LNCaP clone FGC (cell line): ENCODE measurements around the gene XRN2.

ENCODE experiments used
- DNase-seq: peaks from one replicate; pipeline ENCODE4 v3.0.0-alpha.2; 2011; ENCODE audit warnings: low read depth
- H3K4me3 ChIP-seq: 2 replicates; pipeline ENCODE4 v1.5.1; 2011; ENCODE audit warnings: mild to moderate bottlenecking, low read depth, low read length, control low read depth
- CTCF ChIP-seq: IDR thresholded peaks from 2 replicates; pipeline ENCODE4 v1.5.1; 2012; ENCODE audit warnings: mild to moderate bottlenecking; ENCODE audit not compliant: control insufficient read depth, insufficient read depth; ENCODE audit errors: extremely low read depth

Gene XRN2

GRCh38 chr20:21373436-21373835, 70.3 kb downstream of the XRN2 start:
- no peak overlapping the region for H3K4me3 ChIP-seq
- DNase-seq = no peak
- TF ChIP-seq CTCF = no peak

- DNase-seq = no peak
- H3K4me3 ChIP-seq = no peak overlapping the region
- no peak for TF ChIP-seq CTCF
Observed at GRCh38 chr20:21376626-21377025, 73.5 kb downstream of the XRN2 start.

- no peak for TF ChIP-seq CTCF
- H3K4me3 ChIP-seq = no peak overlapping the region
- no peak for DNase-seq
Observed at GRCh38 chr20:21377701-21378100, 74.6 kb downstream of the XRN2 start.

- H3K4me3 ChIP-seq = no peak overlapping the region
- TF ChIP-seq CTCF = no peak
- no peak for DNase-seq
Observed at GRCh38 chr20:21378259-21378658, 75.1 kb downstream of the XRN2 start.

GRCh38 chr20:21380711-21381110, 77.6 kb downstream of the XRN2 start:
- TF ChIP-seq CTCF = no peak

GRCh38 chr20:21381619-21382018, 78.5 kb downstream of the XRN2 start:
- no peak for DNase-seq
- no peak overlapping the region for H3K4me3 ChIP-seq
- TF ChIP-seq CTCF = no peak

More at GRCh38 chr20:21380711-21381110, 77.6 kb downstream of the XRN2 start:
- DNase-seq = peak; percentile 28
- H3K4me3 ChIP-seq = no peak overlapping the region

- no peak for DNase-seq
Observed at GRCh38 chr20:21384308-21384892, 81.3 kb downstream of the XRN2 start.

More at GRCh38 chr20:21384308-21384892, 81.3 kb downstream of the XRN2 start:
- TF ChIP-seq CTCF = no peak
- H3K4me3 ChIP-seq = no peak overlapping the region
